IMR-90 (cell line): Measurements from ENCODE around the gene SPART. TPM values are rescaled to one million over a fixed set of nuclear protein-coding genes. Genes with fewer than 3 reads are reported as not detected.
A peak's percentile ranks its signal among the peaks of the same experiment; 100 is the strongest.

Experiments used
- CEBPB ChIP-seq: IDR thresholded peaks from 2 replicates; pipeline ENCODE4 v1.6.1; 2012; ENCODE audit warnings: low read depth, low read length, improper control_type of control experiment
- CHD1 ChIP-seq: IDR thresholded peaks from 2 replicates; pipeline ENCODE4 v1.6.1; 2012; ENCODE audit warnings: low read depth, low read length, improper control_type of control experiment
- MAFK ChIP-seq: IDR thresholded peaks from 2 replicates; pipeline ENCODE4 v1.6.1; 2012; ENCODE audit warnings: low read depth, low read length, improper control_type of control experiment
- NFE2L2 ChIP-seq: fragments of 150-350 bp; IDR thresholded peaks from 2 replicates; pipeline ENCODE4 v1.6.1; 2016; ENCODE audit warnings: low read depth, mild to moderate bottlenecking, low read length
- POLR2A ChIP-seq: IDR thresholded peaks from 2 replicates; pipeline ENCODE4 v1.6.1; 2012; ENCODE audit warnings: mild to moderate bottlenecking, low read depth, low read length
- RAD21 ChIP-seq: IDR thresholded peaks from 2 replicates; pipeline ENCODE4 v1.6.1; 2012; ENCODE audit warnings: low read length, improper control_type of control experiment
- RFX5 ChIP-seq: IDR thresholded peaks from 2 replicates; pipeline ENCODE4 v1.8.0; 2012; ENCODE audit warnings: low read depth, mild to moderate bottlenecking, low read length, moderate library complexity
- SMC3 ChIP-seq: fragments of 150-350 bp; IDR thresholded peaks from 2 replicates; pipeline ENCODE4 v1.6.1; 2016; ENCODE audit warnings: low read depth, mild to moderate bottlenecking, antibody characterized with exemption, low read length, moderate library complexity
- polyA plus RNA-seq, 3 experiments: library from polyadenylated mRNA; depleted of rRNA; stranded (reverse); fragments of >200 nt; gene quantifications; 2 replicates each; pipeline ENCODE4 v1.2.3, GENCODE V29; 2012; ENCODE audit warnings: low replicate concordance in 1 of 3
- total RNA-seq: library from RNA; depleted of rRNA; stranded (reverse); fragments of >200 nt; gene quantifications from 2 replicates; pipeline ENCODE4 v1.2.3, GENCODE V29; 2012
- TF ChIP-seq, protein P1 (sequence below): fragments of 150-350 bp; IDR thresholded peaks from 2 replicates; pipeline ENCODE4 v1.6.1; 2017; ENCODE audit warnings: mild to moderate bottlenecking, antibody characterized with exemption, low read length, low read depth

The SPART gene
- total and polyA plus RNA-seq, 2 of the 4 experiments (the other 2 are of a cell fraction): 43.8 to 110 TPM

DNA sequence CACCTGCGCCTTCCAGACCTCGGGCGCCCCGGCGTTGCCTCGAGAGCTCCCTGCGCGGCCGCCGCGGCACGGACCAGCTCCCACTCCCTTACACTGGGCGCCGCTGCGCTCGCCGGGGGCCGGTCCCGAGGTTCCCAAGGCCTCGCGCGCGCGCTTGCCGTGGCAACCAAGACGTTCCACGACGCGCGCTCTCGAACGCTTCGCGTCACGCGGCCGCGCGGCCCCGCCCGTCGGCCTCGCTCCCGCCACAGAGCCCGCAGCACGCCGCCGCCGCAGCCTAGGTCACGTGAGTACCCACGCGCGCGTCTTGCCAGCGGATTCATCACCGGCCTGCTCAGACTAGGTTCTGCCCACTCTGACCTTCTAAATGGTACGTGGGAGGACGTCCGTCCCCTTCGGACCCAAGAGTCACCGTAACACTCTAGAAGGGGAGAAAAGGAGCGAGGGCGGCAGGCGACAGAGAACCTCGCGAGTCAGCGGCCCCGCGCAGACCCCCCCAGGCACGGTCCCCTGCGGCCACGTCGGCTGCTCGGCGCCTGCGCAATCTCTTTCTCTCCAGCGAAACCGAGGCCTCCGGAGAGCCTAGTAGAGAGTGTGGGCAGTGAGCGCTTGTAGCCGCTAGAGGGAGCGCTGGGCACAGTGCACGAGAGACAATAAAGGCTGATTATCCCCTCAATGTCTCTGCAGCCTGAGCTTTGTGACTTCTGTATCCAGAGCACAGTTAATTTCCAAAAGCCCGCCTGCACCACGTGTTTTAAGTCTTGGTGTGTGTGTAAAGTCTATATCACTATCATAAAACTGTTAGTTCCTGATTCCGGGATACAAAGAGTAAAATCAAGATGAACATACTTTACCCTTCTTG lies at the start of gene SPART (continued):
- TF ChIP-seq SMC3: peak; percentile 70
- TF ChIP-seq, protein P1, sequence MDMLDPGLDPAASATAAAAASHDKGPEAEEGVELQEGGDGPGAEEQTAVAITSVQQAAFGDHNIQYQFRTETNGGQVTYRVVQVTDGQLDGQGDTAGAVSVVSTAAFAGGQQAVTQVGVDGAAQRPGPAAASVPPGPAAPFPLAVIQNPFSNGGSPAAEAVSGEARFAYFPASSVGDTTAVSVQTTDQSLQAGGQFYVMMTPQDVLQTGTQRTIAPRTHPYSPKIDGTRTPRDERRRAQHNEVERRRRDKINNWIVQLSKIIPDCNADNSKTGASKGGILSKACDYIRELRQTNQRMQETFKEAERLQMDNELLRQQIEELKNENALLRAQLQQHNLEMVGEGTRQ: peak; percentile 94
- TF ChIP-seq RFX5: 0 out of 2 replicates have a peak, but pooled peaks have one; percentile 3
- TF ChIP-seq CEBPB: 0 out of 2 replicates have a peak, but pooled peaks have one; percentile 23
- no peak for TF ChIP-seq MAFK
- peak; percentile 66 for TF ChIP-seq POLR2A
- TF ChIP-seq NFE2L2: no peak
- TF ChIP-seq CHD1: 0 out of 2 replicates have a peak, but pooled peaks have one; percentile 35
- peak; percentile 86 for TF ChIP-seq RAD21
